ENCODE measurements around the gene CRYBG2. TPM values are rescaled to one million over a fixed set of nuclear protein-coding genes. Genes with fewer than 3 reads are reported as not detected.
"Not testable (repeated sequence)": the region's sequence is repeated elsewhere in the genome, so short reads cannot be mapped to it uniquely, and the experiment has no call there.

Gene CRYBG2
- total RNA-seq, 4 donors from 2014 or later, result under 0.01 TPM; not detected in 3

- Histone ChIP-seq H3K36me3 (peaks cover 0 to 49% (median 0%) of the 10 kb centered on the region in 3 donors), H3K4me3 (no peak overlapping the region), H3K4me1 (peaks cover 0 to 11% (median 0%) of the 10 kb centered on the region in 4 donors), H3K9me3 (no peaks in the 10 kb centered on the region), H3K27ac (no peak overlapping the region), H3K27me3 (no peaks in the 10 kb centered on the region)
- DNase-seq (ENCODE audit: low spot score in 2 of 2), result no peak
- WGBS, 2 donors, result 82 to 85% methylated on average over 15 to 16 of the region's 16 CpGs
- TF ChIP-seq POLR2A (IDR thresholded peaks at IDR 0.05) (no peak), CTCF (IDR thresholded peaks at IDR 0.05) (no peak), EP300 (IDR thresholded peaks at IDR 0.05) (no peak)
These were observed 57.4 kb downstream of the CRYBG2 start for GRCh38 chr1:26296340-26297056.

- Histone ChIP-seq H3K9me3 (no peaks in the 10 kb centered on the region), H3K27ac (no peak overlapping the region), H3K36me3 (peaks cover 0 to 40% (median 0%) of the 10 kb centered on the region in 3 donors), H3K27me3 (no peaks in the 10 kb centered on the region), H3K4me3 (no peak overlapping the region), H3K4me1 (peaks cover 0 to 21% (median 6%) of the 10 kb centered on the region in 4 donors)
- TF ChIP-seq CTCF (IDR thresholded peaks at IDR 0.05) (no peak), POLR2A (IDR thresholded peaks at IDR 0.05) (no peak)
- WGBS, 2 donors, result 89% methylated on average over 22 of the region's 22 CpGs
- no peak for DNase-seq (ENCODE audit: low spot score in 2 of 2)
These were observed 58.5 kb downstream of the CRYBG2 start for GRCh38 chr1:26295194-26296138.

- Histone ChIP-seq H3K4me3 (no peak overlapping the region), H3K36me3 (peaks cover 0 to 40% (median 0%) of the 10 kb centered on the region in 3 donors), H3K27ac (no peak overlapping the region), H3K4me1 (peaks cover 0 to 36% (median 11%) of the 10 kb centered on the region in 4 donors), H3K27me3 (no peaks in the 10 kb centered on the region), H3K9me3 (no peaks in the 10 kb centered on the region)
- DNase-seq (ENCODE audit: low spot score in 2 of 2), result no peak
- 76 to 86% methylated on average over 11 of the region's 11 CpGs for WGBS, 2 donors
- TF ChIP-seq POLR2A (IDR thresholded peaks at IDR 0.05), result no peak
- TF ChIP-seq EP300 (IDR thresholded peaks at IDR 0.05), result no peak
- TF ChIP-seq CTCF (IDR thresholded peaks at IDR 0.05), result no peak
These were observed 59.9 kb downstream of the CRYBG2 start for GRCh38 chr1:26293911-26294463.

GRCh38 chr1:26292735-26293134 lies 61.2 kb downstream of the CRYBG2 start:
- not testable (repeated sequence) for DNase-seq (ENCODE audit: low spot score in 2 of 2); H3K4me3 ChIP-seq; H3K27ac ChIP-seq; H3K9me3 ChIP-seq; H3K27me3 ChIP-seq
- Histone ChIP-seq H3K36me3 (peaks cover 0 to 39% (median 0%) of the 10 kb centered on the region in 3 donors), H3K4me1 (peaks cover 0 to 48% (median 17%) of the 10 kb centered on the region in 4 donors)
- 85 to 90% methylated on average over 5 of the region's 5 CpGs for WGBS, 2 donors

- no peak for DNase-seq (ENCODE audit: low spot score in 2 of 2)
- 74 to 88% methylated on average over 4 of the region's 4 CpGs for WGBS, 2 donors
- Histone ChIP-seq H3K27ac (peak overlapping the region in 1 of 4 donors; percentile 72), H3K36me3 (peaks cover 0 to 31% (median 0%) of the 10 kb centered on the region in 3 donors), H3K4me3 (no peak overlapping the region), H3K27me3 (no peaks in the 10 kb centered on the region), H3K4me1 (peaks cover 0 to 54% (median 19%) of the 10 kb centered on the region in 4 donors), H3K9me3 (no peaks in the 10 kb centered on the region)
- TF ChIP-seq POLR2A (IDR thresholded peaks at IDR 0.05) (no peak), EP300 (IDR thresholded peaks at IDR 0.05) (no peak), CTCF (IDR thresholded peaks at IDR 0.05) (no peak)
These were observed 62.0 kb downstream of the CRYBG2 start for GRCh38 chr1:26291939-26292338.

All from tibial nerve (tissue), 4 donors.